OCI-LY1 (cell line): ENCODE results near the gene CFL1.

Source experiments
- H2AFZ ChIP-seq: fragments of 200-600 bp; sonication (generic), shearing (Covaris generic); 2 replicates; pipeline ENCODE4 v1.6.0; 2014; ENCODE audit warnings: antibody characterized with exemption, mild to moderate bottlenecking, low read length
- H3F3A ChIP-seq: fragments of 200-600 bp; sonication (generic), shearing (Covaris generic); 2 replicates; pipeline ENCODE4 v1.6.0; 2014; ENCODE audit warnings: mild to moderate bottlenecking, antibody characterized with exemption, low read length, moderate library complexity; ENCODE audit not compliant: insufficient read depth
- H3K27ac ChIP-seq: fragments of 200-600 bp; sonication (generic); 2 replicates; pipeline ENCODE4 v1.5.1; 2014; ENCODE audit warnings: low read length, mixed run types, mild to moderate bottlenecking, low read depth; ENCODE audit not compliant: poor library complexity, severe bottlenecking
- H3K27me3 ChIP-seq: fragments of 200-600 bp; sonication (generic); 2 replicates; pipeline ENCODE4 v1.6.0; 2014; ENCODE audit warnings: antibody characterized with exemption, mild to moderate bottlenecking, low read length, moderate library complexity; ENCODE audit not compliant: insufficient read depth
- H3K36me3 ChIP-seq: fragments of 200-600 bp; sonication (generic); 2 replicates; pipeline ENCODE4 v1.6.1; 2014; ENCODE audit warnings: mild to moderate bottlenecking, antibody characterized with exemption, low read length, moderate library complexity, mixed read lengths; ENCODE audit not compliant: insufficient read depth
- H3K4me1 ChIP-seq: fragments of 200-600 bp; sonication (generic); 2 replicates; pipeline ENCODE4 v1.5.1; 2014; ENCODE audit warnings: mild to moderate bottlenecking, low read length, moderate library complexity; ENCODE audit not compliant: insufficient read depth, severe bottlenecking
- H3K4me2 ChIP-seq: fragments of 200-600 bp; sonication (generic), shearing (Covaris generic); 2 replicates; pipeline ENCODE4 v1.6.1; 2014; ENCODE audit warnings: low read length
- H3K4me3 ChIP-seq: fragments of 200-600 bp; sonication (generic); 2 replicates; pipeline ENCODE4 v1.5.1; 2014; ENCODE audit warnings: low read length, low read depth, mild to moderate bottlenecking, mixed read lengths; ENCODE audit not compliant: poor library complexity, severe bottlenecking
- H3K79me2 ChIP-seq: fragments of 200-600 bp; shearing (Covaris generic); 2 replicates; pipeline ENCODE4 v1.6.1; 2016; ENCODE audit warnings: mixed run types, low read length, mixed read lengths; ENCODE audit not compliant: insufficient read depth
- H3K9ac ChIP-seq: fragments of 200-600 bp; sonication (generic), shearing (Covaris generic); 2 replicates; pipeline ENCODE4 v1.6.1; 2014; ENCODE audit warnings: mild to moderate bottlenecking, low read length, mixed read lengths
- H3K9me2 ChIP-seq: fragments of 200-600 bp; sonication (generic), shearing (Covaris generic); 2 replicates; pipeline ENCODE4 v1.6.1; 2014; ENCODE audit warnings: low read depth, mild to moderate bottlenecking, low read length, mixed read lengths
- H3K9me3 ChIP-seq: fragments of 200-600 bp; shearing (Covaris generic); 2 replicates; pipeline ENCODE4 v1.6.1; 2014; ENCODE audit warnings: low read length, mixed read lengths
- H4K20me1 ChIP-seq: fragments of 200-600 bp; sonication (generic), shearing (Covaris generic); 2 replicates; pipeline ENCODE4 v1.6.0; 2016; ENCODE audit warnings: mild to moderate bottlenecking, low read length; ENCODE audit not compliant: insufficient read depth
- CTCF ChIP-seq: fragments of 200-600 bp; sonication (generic), shearing (Covaris generic); IDR thresholded peaks from 2 replicates; pipeline ENCODE4 v1.5.1; 2017; ENCODE audit warnings: mild to moderate bottlenecking, antibody characterized with exemption, low read length, moderate library complexity, mixed read lengths
- EZH2 ChIP-seq: fragments of 200-600 bp; sonication (generic), shearing (Covaris generic); IDR thresholded peaks from 2 replicates; pipeline ENCODE4 v1.8.0; 2017; ENCODE audit warnings: borderline replicate concordance, mixed run types, mild to moderate bottlenecking, antibody characterized with exemption, low read length, moderate library complexity, mixed read lengths

The CFL1 gene

GRCh38 chr11:65903068-65903481 is 45.1 kb upstream of the CFL1 start:
- TF ChIP-seq EZH2 (no peak), CTCF (no peak)
- H3K4me1 ChIP-seq: peaks cover 19% of the 10 kb centered on the region
- H3K27me3 ChIP-seq: peaks cover 13% of the 10 kb centered on the region
- H3K9me3 ChIP-seq: no peaks in the 10 kb centered on the region
- no peak overlapping the region for H3K4me3 ChIP-seq
- H3K9ac ChIP-seq: no peak overlapping the region
- no peaks in the 10 kb centered on the region for H3K9me2 ChIP-seq
- H3F3A ChIP-seq: no peaks in the 10 kb centered on the region
- H3K36me3 ChIP-seq: no peaks in the 10 kb centered on the region
- no peaks in the 10 kb centered on the region for H4K20me1 ChIP-seq
- H3K79me2 ChIP-seq: no peaks in the 10 kb centered on the region
- H2AFZ ChIP-seq: no peak overlapping the region
- no peak overlapping the region for H3K4me2 ChIP-seq
- no peak overlapping the region for H3K27ac ChIP-seq

DNA sequence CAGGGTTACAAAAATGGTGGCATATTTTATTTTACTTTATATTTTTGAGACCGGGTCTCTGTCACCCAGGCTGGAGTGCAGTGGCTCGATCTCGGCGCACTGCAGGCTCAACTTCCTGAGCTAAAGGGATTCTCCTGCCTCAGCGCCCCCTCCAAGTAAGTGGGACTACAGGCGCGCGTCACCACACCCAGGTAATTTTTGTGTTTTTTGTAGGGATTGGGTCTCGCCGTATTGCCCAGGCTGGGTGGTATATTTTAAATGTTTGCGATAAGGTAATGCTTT is 42.9 kb upstream of the CFL1 start:
- TF ChIP-seq CTCF (no peak), EZH2 (no peak)
- H3K9me2 ChIP-seq: no peaks in the 10 kb centered on the region
- no peak overlapping the region for H3K27ac ChIP-seq
- no peak overlapping the region for H3K9ac ChIP-seq
- peaks cover 9% of the 10 kb centered on the region; the same call in 1 of the 2 replicates for H3K27me3 ChIP-seq
- H3K4me2 ChIP-seq: peak overlapping the region; percentile 68
- peaks cover 19% of the 10 kb centered on the region for H3K4me1 ChIP-seq
- no peaks in the 10 kb centered on the region for H3F3A ChIP-seq
- no peaks in the 10 kb centered on the region for H3K79me2 ChIP-seq
- no peak overlapping the region for H2AFZ ChIP-seq
- H3K4me3 ChIP-seq: peak overlapping the region; percentile 57
- H4K20me1 ChIP-seq: no peaks in the 10 kb centered on the region
- H3K9me3 ChIP-seq: no peaks in the 10 kb centered on the region
- no peaks in the 10 kb centered on the region for H3K36me3 ChIP-seq

- peak within 1 kb of the TSS; percentile 21; the same call in 1 of the 2 replicates for H3K9ac ChIP-seq
- H3K79me2 ChIP-seq: no peaks in the 10 kb centered on the region
- H3K4me3 ChIP-seq: peak within 1 kb of the TSS; percentile 57
- no peak within 1 kb of the TSS for H3K27ac ChIP-seq
- peaks cover 19% of the 10 kb centered on the region for H3K4me1 ChIP-seq
- H3K4me2 ChIP-seq: peak within 1 kb of the TSS; percentile 68
- H4K20me1 ChIP-seq: no peaks in the 10 kb centered on the region
- TF ChIP-seq EZH2 (no peak), CTCF (no peak)
- H3K9me2 ChIP-seq: no peaks in the 10 kb centered on the region
- H3K36me3 ChIP-seq: no peaks in the 10 kb centered on the region
- no peaks in the 10 kb centered on the region for H3K9me3 ChIP-seq
- no peaks in the 10 kb centered on the region for H3F3A ChIP-seq
- no peak within 1 kb of the TSS for H2AFZ ChIP-seq
- H3K27me3 ChIP-seq: peaks cover 9% of the 10 kb centered on the region; the same call in 1 of the 2 replicates
These were observed 42.3 kb upstream of the CFL1 start, which contains the start of gene FOSL1 for GRCh38 chr11:65900125-65900898. FOSL1 (minus strand) TSS chr11:65900388; CDS start chr11:65900339, 49 bp downstream.
